Stimulated activated CD4-positive, alpha-beta T cell treated with anti-CD3 and anti-CD28 coated beads, Interleukin-1b, Interleukin-23, amount 100 ng/mL, for 4 hours (primary cell): Measurements from ENCODE around the gene PITRM1.

ENCODE experiments used
- DNase-seq, 2 donors: peaks; one replicate each; pipeline ENCODE4 v3.0.0-alpha.2; 2020; ENCODE audit warnings: low read depth in 2 of 2

Gene PITRM1

DNA sequence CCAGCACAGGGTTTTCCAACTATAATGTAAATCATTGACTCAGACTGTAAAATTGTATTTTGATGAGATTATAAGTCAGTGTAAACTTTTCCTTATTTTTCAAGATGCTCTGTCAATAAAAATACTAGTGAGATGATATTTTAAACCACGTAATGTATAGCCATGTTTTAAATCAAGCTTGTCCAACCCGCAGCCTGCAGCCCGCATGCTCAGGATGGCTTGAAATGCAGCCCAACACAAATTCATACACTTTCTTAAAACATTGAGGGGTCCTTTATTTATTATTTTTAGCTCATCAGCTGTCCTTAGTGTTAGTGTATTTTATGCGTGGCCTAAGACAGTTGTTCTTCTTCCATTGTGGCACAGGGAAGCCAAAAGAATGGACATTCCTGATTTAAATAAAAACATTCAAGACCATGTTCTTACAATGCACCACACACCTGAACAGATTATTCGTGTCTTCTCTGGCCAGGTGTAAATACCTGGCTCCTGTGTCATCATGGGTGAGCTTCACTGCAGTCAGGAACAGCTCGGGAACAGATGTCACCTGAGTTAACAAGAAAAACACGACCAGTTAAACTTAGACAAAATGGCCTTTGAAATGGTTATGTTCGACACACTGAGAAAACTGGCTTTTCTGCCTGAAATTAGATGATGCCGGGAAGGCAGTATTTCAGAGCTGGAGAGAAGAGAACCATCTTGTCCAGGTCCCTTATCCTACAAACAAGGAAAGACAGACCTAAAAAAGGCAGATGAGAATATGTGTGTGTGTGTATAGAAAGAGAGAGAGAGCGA, 5.9 kb downstream of the PITRM1 start:
- DNase-seq: no peak

DNA sequence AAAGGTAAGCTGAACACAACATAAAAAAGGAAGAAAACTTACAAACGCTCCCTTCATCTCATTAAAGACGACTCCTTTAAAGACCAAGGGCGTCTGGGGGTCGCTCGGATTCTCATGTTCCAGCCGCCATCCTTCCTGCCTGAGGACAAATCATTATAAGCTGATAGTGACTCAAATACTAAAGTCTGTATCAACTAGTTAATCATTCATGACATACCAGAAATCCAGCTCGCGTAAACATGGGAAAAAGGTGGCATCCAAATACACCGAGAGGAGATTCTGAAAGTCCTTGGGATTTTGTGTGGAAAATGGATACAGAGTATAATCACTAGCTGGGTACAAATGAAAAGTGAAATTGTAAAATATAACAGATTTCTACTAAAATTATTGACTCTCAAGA, 7.4 kb downstream of the PITRM1 start:
- no peak for DNase-seq

DNA sequence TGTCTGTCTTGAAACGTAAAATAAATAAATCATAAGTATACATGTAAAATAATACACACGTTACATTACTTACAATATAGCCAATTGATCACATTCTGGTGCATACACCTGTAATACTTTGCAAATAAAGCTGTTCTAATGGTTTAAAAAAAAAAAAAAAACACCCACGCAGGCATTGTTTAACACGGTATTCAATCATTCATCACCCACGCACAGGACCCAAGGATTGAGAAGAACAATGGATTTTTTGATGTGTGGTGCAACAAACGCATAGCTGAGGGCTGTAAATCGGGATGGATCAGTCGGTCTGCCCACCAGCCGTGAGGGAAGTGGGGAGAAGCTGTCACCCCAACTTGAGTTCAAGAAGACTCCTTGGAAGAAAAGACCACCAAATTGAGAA, 8.7 kb downstream of the PITRM1 start:
- no peak for DNase-seq

DNA sequence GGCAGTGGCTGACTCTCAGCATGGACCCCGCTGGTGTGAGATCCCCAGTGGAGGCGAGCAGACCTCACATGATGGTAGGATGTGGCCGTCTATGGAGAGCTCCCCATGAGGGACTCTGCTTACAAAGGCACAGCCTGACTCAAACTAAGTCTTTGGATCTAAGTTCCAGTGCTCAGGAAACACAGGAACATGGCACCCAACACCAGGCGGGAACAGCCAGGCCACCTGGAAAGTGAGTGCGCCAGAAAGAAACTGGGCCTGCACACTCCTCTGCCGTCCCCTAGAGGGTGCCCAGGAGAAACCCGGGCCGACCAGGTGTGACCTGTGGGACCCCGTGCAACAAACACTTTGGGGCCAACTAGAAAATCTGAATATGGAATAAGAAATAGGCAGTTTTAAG, 10.0 kb downstream of the PITRM1 start:
- DNase-seq: no peak

DNA sequence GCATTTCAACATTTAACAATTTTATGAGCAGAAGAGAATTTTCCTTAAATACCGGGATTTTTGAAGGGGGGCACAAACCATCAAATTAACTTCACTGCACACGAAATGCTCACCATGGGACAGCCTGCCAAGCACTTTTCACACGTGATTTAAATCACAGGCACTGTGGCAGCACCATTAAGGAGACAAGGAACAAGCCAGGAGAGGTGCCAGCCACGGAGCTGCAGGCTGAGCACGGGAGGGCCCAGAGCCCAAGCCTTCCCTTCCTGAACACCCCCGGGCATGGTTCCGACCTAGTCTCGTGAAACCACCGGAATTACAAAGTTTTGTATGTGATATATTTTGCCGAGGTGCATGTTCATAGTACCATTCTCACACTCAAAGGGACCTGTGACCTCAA, 13.4 kb downstream of the PITRM1 start:
- no peak for DNase-seq

DNA sequence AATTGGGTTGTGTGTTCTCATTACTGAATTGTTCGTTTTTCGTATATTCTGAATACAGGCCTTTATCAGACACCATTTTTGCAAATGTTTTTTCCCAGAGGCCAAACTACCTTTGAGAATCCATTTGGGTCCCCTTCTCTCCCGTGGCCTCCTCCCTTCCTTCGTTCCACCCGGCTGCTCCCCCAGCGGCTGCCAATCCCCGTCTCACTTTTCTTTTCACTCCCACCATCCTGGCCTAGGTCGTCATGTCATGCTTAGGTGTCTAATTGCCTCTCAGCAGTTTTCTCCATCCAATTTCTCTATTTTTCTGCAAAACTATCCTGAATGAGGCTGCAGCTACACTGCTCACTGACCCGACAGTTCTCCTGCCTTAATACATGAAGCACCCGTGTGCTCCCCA, 17.9 kb downstream of the PITRM1 start:
- no peak for DNase-seq

DNA sequence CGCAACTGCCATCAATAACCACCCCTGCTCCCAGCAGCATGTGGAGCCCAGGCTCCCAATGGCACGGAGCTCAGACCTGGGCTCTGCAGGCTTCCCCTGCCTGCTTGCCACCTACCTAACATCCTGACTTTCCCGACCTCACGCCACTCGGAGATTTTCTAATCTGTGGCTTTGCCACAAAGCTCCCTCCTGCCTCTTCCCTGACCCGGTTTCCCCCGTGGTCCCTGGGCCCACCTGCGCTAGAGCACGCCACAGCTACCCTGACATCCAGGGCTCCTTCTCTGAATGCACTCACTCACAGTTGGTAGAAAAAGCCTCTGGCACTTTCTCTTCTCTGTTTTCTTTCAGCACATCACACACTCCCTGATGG, 20.0 kb downstream of the PITRM1 start:
- no peak for DNase-seq

DNA sequence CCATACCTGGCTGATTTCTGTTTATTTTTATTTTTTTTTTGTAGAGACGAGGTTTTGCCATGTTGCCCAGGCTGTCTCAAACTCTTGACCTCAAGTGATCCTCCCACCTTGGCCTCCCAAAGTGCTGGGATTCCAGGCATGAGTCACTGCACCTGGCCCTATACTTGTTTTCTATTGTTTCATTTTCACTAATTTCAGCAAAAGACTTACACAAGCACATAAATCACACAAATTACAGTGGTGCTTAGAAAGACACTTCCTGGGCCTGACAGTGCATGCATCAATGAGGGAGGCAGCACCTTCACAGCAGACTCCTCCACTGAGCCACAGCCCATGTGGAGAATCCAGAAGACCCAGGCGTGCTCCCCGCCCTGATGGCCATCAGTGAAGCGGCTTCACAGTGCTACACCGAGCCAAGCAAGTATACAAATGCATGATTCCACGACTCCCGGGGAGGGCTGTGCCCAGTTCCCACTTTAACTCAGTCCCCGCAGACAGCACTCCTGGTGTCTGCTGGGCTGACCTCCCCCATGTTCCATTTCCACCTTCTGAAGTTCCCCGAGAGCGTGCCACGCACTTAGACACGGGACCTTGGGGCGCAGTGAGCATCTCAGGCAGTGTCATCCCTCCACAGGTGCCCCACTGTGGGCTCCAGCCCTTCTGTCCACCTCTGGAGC, 20.6 kb downstream of the PITRM1 start:
- no peak for DNase-seq

DNA sequence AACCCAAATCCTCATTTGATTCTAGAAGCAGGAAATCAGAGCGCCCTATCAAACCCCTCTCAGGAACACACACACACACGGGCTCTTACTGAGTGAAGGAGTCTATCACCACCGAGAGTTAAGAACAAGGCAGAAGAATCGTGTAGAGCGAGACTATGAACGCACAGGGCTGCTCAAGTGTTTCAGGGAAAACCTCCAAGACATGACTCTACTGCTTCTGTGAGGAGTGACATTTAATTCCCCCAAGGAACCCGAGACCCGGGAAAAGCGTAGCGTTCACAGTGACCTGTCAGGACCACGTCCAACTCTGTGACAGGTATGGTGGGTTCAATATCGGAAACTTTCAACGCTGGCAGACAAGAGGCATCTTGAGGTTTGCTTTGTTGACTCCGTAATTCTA, 21.6 kb downstream of the PITRM1 start:
- DNase-seq: no peak

DNA sequence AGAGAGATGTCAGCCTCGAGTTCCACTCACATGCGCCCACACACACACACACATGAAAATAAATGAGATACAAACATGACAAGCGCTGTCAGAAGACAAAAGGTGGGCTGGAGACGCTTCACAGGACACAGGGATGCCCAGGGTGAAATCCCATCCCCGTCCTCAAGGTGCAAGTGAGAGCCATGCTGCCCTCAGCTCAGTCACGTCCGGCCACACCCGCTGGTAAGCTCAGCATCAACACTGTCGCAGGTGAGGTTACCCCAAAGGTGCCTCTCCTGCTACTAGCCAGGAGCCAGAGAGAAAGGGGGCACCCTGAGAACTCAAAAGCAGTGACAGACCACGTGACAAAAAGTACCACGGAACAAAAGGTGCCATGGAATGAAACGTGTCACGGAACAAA, 22.2 kb downstream of the PITRM1 start:
- no peak for DNase-seq

DNA sequence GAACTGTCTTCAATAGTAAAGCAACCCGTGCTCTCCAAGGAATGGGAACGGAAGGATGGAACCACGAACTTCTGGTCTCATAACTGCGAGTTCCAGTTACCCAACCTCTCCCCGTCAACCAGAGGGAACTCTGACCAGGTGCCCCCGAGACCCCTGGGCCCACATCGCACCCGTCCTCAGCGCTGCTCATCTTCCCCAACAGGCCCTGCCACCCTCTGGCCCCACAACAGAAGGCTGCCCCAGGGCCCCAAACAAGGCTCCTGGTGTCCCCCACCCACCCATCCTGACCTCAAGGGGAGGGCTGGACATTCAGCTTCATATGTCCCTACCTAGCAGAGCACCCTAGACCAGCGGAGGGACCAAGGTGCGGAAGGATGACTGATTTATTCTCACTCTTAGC, 22.7 kb downstream of the PITRM1 start:
- DNase-seq: no peak

DNA sequence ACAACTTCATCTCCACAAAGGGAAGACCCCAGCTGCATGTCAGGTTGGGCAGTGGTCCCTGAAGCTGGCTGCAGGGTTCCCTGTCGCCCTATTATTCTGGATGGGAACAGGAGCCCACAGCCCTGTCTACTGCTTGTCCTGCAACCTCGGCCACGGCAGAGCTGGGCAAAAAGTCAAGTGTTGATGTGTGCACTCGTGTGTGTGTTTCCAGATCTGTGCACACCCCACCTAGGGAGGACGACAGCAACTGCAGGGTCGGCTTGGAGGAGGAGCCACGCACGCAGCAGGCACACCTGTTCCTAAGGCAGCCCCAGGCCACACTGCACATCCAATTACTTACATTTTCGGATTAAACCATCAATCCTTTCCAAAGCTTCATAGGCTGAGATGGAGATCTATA, 23.6 kb downstream of the PITRM1 start:
- DNase-seq: no peak

DNA sequence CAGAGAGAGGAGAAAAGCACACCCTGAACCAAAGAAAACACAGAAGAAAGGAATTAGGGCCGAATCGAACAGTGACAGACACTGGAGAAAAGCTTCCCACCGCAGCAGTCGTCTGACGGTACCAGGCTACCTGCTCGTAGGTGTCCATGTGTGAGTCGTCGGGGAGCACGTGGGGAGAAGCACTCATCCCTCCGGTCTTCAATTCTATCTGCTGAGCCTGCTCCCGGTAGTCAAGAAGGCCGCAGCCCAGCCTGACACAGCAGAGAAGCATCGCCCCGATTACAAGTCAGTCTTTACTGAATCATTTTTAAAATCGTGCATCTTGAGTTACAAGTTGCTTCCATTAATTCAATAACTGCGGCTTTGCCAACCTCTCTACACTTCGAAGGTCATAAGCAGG, 24.5 kb downstream of the PITRM1 start:
- DNase-seq: no peak

DNA sequence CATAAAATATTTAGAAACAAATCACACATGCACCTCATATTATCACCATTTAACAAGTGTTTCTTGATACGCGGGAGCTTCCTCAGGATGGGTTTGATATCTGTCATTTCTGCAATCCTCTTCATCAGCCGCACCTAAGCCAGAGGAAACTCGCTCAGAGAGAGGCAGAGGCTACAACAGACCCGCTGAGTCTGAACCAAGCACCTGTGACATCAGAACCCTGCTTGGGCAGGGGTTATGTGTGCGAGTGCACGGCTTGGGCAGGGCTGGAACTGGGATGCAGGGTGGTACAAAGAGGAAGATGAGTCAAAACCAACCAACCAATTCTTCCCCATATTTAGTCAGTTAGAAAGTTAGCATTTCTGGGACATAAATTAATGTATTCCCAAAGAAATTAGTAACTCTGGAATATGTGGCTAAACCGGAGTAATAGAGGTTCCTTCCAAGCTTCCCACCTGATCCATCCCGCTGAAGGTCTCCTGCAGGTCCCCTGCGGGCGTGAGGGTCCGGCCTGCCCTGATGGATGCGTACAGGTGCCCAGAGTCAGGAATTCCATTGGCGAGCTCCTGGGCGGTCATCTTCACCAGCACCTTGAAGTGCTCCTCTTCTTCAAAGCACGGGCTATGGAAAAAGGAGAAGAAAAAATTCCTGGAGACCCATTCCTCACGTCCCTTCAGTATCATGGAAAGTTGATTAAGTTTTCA, 25.3 kb downstream of the PITRM1 start:
- DNase-seq: no peak

DNA sequence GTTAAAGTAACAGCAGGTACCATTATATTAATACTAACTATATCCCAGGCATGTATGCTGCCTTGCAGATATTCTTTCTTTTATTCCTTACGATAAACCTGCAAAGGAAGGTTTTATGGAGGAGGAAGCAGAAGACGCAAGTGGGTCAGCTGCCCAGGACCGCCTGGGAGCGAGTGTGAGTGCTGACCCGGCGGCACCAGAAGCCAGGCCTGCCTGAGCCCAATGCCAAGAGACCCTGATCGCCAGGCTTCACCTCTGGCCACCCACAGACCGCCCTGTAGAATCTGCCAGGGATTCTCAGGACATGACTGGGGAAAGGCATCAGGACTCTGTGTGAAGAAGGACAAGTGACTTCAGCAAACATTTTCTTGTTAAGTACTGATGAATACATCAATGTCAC, 26.3 kb downstream of the PITRM1 start:
- no peak for DNase-seq

DNA sequence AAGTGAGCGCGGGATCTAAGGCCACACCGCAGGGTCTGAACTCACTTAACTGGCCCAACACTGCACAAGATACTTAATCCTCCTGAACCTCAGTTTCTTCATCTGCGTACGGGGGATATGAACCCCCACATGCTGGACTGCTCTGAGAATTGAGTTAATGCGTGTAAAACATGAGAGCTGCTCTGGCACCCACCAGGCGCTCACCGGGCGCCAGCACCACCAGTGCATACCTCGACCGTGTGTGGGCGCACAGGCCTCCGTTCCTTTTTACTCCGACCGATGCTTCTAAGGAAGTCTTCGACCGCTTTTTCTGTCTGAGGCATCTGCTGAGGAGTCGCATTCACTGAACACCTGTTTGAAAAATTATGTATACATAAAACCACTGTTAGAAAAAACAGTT, 27.2 kb downstream of the PITRM1 start:
- no peak for DNase-seq

DNA sequence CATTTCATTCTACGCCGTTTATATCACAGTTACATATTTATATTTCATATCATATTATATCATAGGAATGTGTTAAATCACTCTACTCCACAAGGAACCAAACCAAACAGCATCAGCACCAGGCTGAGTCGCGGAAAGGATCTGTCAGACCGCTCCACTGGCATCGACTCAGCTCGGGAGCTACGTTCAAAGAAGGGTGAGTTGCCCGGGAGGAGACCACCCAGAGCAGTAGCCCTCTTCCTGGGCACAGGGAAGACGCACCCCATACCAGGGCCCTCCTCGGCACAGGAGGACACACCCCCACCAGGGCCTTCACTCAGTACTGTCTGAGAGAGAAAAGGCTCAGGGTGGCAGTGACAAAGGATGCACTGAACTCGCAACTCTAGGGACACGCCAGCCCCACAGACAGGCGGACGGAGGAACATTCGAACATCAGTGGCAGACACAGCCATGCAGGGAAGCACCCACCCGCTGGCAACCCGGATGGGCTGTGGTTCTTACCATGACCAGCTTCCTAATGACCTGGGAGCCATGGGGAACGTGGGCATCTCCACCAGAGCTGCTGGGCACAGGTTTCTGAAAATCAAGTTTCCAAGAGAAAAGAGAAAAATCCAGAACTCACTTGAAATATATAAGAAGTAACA, 28.7 kb downstream of the PITRM1 start:
- no peak for DNase-seq

DNA sequence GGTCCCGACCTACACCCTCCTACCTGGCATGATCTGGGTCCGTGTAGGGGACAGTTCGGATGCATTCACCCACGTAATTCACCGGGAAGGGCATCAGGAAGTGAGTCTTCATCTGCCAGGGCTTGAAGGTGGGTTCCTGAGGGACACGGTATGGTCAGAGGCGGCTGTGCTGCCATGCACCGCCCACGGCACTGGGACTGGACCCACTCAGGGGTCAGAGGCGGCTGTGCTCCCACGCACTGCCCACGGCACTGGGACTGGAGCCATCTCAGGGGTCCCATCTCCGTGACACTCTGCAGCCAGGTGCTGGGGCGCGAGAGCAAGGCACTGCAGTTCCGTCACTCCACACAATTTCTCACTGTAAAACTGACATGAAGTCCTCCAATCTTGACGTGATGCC, 29.2 kb downstream of the PITRM1 start:
- no peak for DNase-seq

DNA sequence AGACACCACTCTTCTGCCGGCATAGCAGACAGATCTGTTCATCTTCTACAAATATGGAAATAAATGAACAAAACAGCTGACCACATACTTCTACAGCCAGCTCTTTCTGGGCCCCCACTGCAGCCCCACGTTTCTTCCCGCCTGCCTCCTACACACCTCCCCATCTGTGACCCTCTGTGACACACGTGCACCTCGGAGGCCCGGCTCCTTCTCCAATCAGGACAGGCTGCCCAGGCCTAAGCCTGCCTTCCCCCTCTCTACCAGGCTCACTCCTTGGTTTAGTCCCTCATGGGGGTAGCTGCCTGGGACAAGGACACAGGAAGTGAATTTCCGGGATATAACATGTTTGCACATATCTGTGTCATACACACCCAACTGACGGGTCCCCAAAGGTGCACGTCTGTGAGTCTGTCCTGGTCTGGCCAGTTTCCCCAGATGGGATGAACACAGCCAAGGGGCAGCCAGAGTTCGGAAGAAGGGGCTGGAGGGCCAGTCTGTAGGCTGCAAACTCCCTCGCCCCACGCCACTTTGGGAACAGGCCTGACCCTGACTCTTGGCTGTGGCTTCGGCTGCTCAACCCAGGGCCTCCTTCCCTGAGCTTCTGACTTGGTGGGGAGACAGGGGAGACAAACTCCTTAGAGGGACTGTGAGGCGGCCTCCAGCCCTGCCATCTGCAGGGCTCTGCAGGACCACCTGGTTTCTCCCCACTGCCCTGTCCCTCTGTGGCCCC, 30.3 kb downstream of the PITRM1 start:
- no peak for DNase-seq

DNA sequence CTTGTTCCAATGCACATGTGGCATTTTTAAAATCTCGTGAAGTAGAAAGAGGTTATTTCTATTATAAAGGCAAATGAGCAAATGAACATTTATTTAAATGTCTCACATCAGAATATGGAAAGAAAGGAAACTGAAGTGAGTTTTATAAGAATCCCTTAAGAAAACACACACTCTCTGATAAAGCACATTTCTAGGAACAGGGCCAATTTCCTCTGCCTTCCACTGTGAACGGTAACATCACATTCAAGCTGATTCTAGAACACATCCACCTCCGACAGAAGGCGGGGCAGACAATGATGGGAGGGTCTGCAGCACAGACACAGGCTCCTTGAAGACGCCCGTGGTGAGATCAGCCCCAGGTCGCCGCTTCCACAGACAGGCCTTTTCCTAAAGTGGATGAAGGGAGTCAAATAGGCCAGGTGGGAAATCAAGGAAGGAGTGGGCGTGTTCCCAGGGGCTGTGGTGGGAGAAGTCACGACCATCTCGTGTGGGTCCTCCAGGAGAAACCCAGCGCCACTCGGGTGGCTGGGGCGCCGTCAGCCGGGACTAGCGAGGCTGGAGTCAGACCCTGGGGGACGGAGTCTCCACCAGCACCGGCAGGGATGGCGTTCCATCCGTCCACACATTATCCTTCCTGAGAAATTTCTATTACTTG, 31.1 kb downstream of the PITRM1 start:
- DNase-seq: no peak

DNA sequence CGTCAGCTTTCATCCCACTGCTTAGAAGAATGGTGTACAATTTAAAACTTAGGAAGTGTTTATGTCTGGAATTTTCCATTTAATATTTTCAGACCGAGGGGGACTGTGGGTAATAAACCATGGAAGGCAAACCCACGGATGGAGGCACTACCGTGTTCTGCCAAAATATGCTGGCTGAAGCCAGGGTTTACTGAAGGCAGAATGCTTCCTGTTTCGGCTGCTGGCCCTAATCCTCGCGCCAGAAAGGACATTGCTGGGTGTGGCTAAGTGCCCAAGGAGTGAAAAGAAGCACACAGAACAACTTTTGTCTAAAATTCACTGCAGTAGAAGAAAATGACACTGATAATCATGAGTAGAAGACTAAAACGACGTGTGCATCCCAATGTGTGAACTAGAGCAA, 32.3 kb downstream of the PITRM1 start:
- no peak for DNase-seq
